Spleen (tissue), 11 donors: ENCODE data around the gene UPK1B. TPM values are rescaled to one million over a fixed set of nuclear protein-coding genes. Genes with fewer than 3 reads are reported as not detected.

Source experiments
- DNase-seq: peaks from one replicate; pipeline ENCODE4 v3.0.0-alpha.2; 2020
- H3K27ac ChIP-seq, 8 donors: fragments of 200-600 bp; sonication (generic) in 7 of 8; 1 replicate in 4 of 8; 2 replicates in 4 of 8; pipeline versions ENCODE4 v1.5.0 to v1.8.0; 2016 to 2021; ENCODE audit warnings: inconsistent platforms in 4 of 8, mild to moderate bottlenecking in 4 of 8, moderate library complexity in 1 of 8
- H3K27me3 ChIP-seq, 7 donors: fragments of 200-600 bp; sonication (generic) in 6 of 7; replicated peaks in 1 of 7; 1 replicate in 4 of 7; 2 replicates in 3 of 7; pipeline versions ENCODE4 v1.5.0 to v1.8.0; 2016 to 2021; ENCODE audit warnings: inconsistent platforms in 3 of 7, mild to moderate bottlenecking in 1 of 7
- H3K36me3 ChIP-seq, 6 donors: fragments of 200-600 bp; sonication (generic) in 5 of 6; 1 replicate in 4 of 6; 2 replicates in 2 of 6; pipeline versions ENCODE4 v1.5.0 to v1.8.0; 2016 to 2021; ENCODE audit warnings: inconsistent platforms in 2 of 6
- H3K4me1 ChIP-seq, 6 donors: fragments of 200-600 bp; sonication (generic) in 5 of 6; 1 replicate in 3 of 6; 2 replicates in 3 of 6; pipeline versions ENCODE4 v1.5.0 to v1.8.0; 2016 to 2021; ENCODE audit warnings: inconsistent platforms in 3 of 6
- H3K4me3 ChIP-seq, 8 donors: fragments of 200-600 bp; sonication (generic) in 7 of 8; 1 replicate in 4 of 8; 2 replicates in 4 of 8; pipeline versions ENCODE4 v1.5.0 to v1.8.0; 2016 to 2021; ENCODE audit warnings: inconsistent platforms in 4 of 8, mild to moderate bottlenecking in 4 of 8, moderate library complexity in 2 of 8
- H3K9me3 ChIP-seq, 8 donors: fragments of 200-600 bp; sonication (generic) in 7 of 8; 1 replicate in 4 of 8; 2 replicates in 4 of 8; pipeline versions ENCODE4 v1.5.0 to v1.8.0; 2016 to 2021; ENCODE audit warnings: inconsistent platforms in 4 of 8
- CTCF ChIP-seq, 11 experiments: fragments of 200-600 bp in 7 of 11; fragments of 450-650 bp in 4 of 11; sonication (generic) in 4 of 11; IDR thresholded peaks in 8 of 11; conservative IDR thresholded peaks in 3 of 11; 1 replicate in 7 of 11; 2 replicates in 4 of 11; pipeline versions ENCODE4 v1.4.0 to v1.8.0; 2016 to 2021; ENCODE audit warnings: antibody characterized with exemption in 11 of 11, inconsistent platforms in 4 of 11, mild to moderate bottlenecking in 1 of 11
- POLR2A ChIP-seq, 3 donors: fragments of 450-650 bp; IDR thresholded peaks; one replicate each; pipeline ENCODE4 v1.5.1; 2017; ENCODE audit warnings: antibody characterized with exemption in 3 of 3, mild to moderate bottlenecking in 1 of 3
- POLR2AphosphoS5 ChIP-seq, 3 donors: sonication (generic); formaldehyde crosslinking; IDR thresholded peaks; one replicate each; pipeline ENCODE4 v1.5.1; 2017; ENCODE audit warnings: antibody characterized with exemption in 3 of 3
- WGBS, 5 donors: extraction: QIAGEN DNeasy Blood & Tissue Kit in 3 of 5; methylation state at CpG; one replicate each; pipeline versions ENCODE4 v1.1.5 to v1.1.7; 2013 to 2018; 5-methylcytosine and 5-hydroxymethylcytosine counted together
- intact Hi-C: fragments of 100-400 bp; cut with DNase I; formaldehyde crosslinking; loops from one replicate; pipeline ENCODE4 v1.15.0; 2023; ENCODE audit warnings: low total_unique reads
- polyA plus RNA-seq, 3 donors: library from polyadenylated mRNA; stranded (reverse); fragments of 200-250 nt; gene quantifications; one replicate each; pipeline ENCODE4 v1.2.1, GENCODE V29; 2013
- total RNA-seq, 7 donors: library from RNA; depleted of rRNA in 3 of 7; stranded (reverse); fragments of >200 nt in 3 of 7; fragmentation: NEBNext Ultra II Directional in 4 of 7; extraction: Animal tissue kit (Norgen Biotek cat#: 25700) in 4 of 7; gene quantifications; one replicate each; pipeline versions ENCODE4 v1.1.0 to v1.2.1, GENCODE V29; 2016 to 2021
- donor health status: healthy with polysubstance abuse.
- donor health status: DM: no; HTN: no; CAD: no; lungs with moderate emphysema.
- donor health status: DM: no; HTN: no; CAD: no.
- donor health status: Bipolar disorder and iron deficiency.
- donor health status: healthy.
- donor health status: DM: no; HTN: no; CAD: no.
- donor health status: DM: yes; HTN: yes; CAD: no.

UPK1B gene
- total and polyA plus RNA-seq, 10 donors, result not detected

- Histone ChIP-seq H3K4me1 (no peaks in the 10 kb centered on the region), H3K27ac (no peak overlapping the region), H3K9me3 (no peaks in the 10 kb centered on the region), H3K36me3 (no peaks in the 10 kb centered on the region), H3K27me3 (no peaks in the 10 kb centered on the region), H3K4me3 (no peak overlapping the region)
- intact Hi-C loops, result no loop called here
- no peak for TF ChIP-seq POLR2A (IDR thresholded peaks at IDR 0.05)
- DNase-seq, result no peak
- WGBS, 5 donors, result 91 to 99% (median 93%) methylated on average over 5 of the region's 5 CpGs
Observed at GRCh38 chr3:119140466-119140865, 32.9 kb upstream of the UPK1B start.

GRCh38 chr3:119145128-119145499, 28.3 kb upstream of the UPK1B start:
- H3K4me3 ChIP-seq, result no peak overlapping the region
- TF ChIP-seq POLR2A (IDR thresholded peaks at IDR 0.05), result no peak
- TF ChIP-seq POLR2AphosphoS5 (IDR thresholded peaks at IDR 0.05), result no peak
- no peak for TF ChIP-seq CTCF (IDR thresholded peaks at IDR 0.05 in 8 of 11, conservative IDR thresholded peaks at IDR 0.05 in 3 of 11)
- no peaks in the 10 kb centered on the region for H3K9me3 ChIP-seq
- no peaks in the 10 kb centered on the region for H3K36me3 ChIP-seq
- H3K4me1 ChIP-seq, result no peaks in the 10 kb centered on the region
- DNase-seq, result no peak
- no peak overlapping the region for H3K27ac ChIP-seq
- H3K27me3 ChIP-seq, result no peaks in the 10 kb centered on the region
- intact Hi-C loops, result no loop called here

- 76 to 86% (median 83%) methylated on average over 14 to 23 of the region's 23 CpGs for WGBS, 5 donors
- no peak for DNase-seq
- Histone ChIP-seq H3K27me3 (no peaks in the 10 kb centered on the region), H3K4me1 (no peaks in the 10 kb centered on the region), H3K9me3 (no peaks in the 10 kb centered on the region), H3K27ac (no peak within 1 kb of the TSS), H3K36me3 (no peaks in the 10 kb centered on the region), H3K4me3 (no peak within 1 kb of the TSS)
- TF ChIP-seq CTCF (IDR thresholded peaks at IDR 0.05 in 8 of 11, conservative IDR thresholded peaks at IDR 0.05 in 3 of 11) (peak in 8 of 11 experiments; percentile 16 to 50 (median 30)), POLR2A (IDR thresholded peaks at IDR 0.05) (no peak)
- intact Hi-C loops, result no loop called here
Observed at GRCh38 chr3:119145500-119146167, 27.8 kb upstream of the UPK1B start, which contains the start of gene TEX55. TSS of gene TEX55 (plus strand) at chr3:119146165. CDS start at chr3:119146190, 25 bp downstream.

- no peaks in the 10 kb centered on the region for H3K36me3 ChIP-seq
- DNase-seq, result no peak
- no peaks in the 10 kb centered on the region for H3K4me1 ChIP-seq
- WGBS, 5 donors, result 88 to 93% (median 90%) methylated on average over 15 of the region's 15 CpGs
- no peaks in the 10 kb centered on the region for H3K27me3 ChIP-seq
- TF ChIP-seq POLR2AphosphoS5 (IDR thresholded peaks at IDR 0.05) (no peak), POLR2A (IDR thresholded peaks at IDR 0.05) (no peak), CTCF (IDR thresholded peaks at IDR 0.05 in 8 of 11, conservative IDR thresholded peaks at IDR 0.05 in 3 of 11) (no peak)
- no peak overlapping the region for H3K4me3 ChIP-seq
- intact Hi-C loops, result no loop called here
- no peaks in the 10 kb centered on the region for H3K9me3 ChIP-seq
- H3K27ac ChIP-seq, result no peak overlapping the region
Observed at GRCh38 chr3:119146578-119147375, 26.6 kb upstream of the UPK1B start.
